SK-N-SH (cell line): ENCODE data around the gene LRMDA. TPM values are rescaled to one million over a fixed set of nuclear protein-coding genes. Genes with fewer than 3 reads are reported as not detected.

Source experiments
- CTCF ChIA-PET: fragments of 300-600, 350-600 bp; formaldehyde crosslinking; extraction: SDS; loops from one replicate; lab custom pipeline; 2021; lab: Yijun Ruan, JAX
- POLR2A ChIA-PET: fragments of 350-600 bp; sonication (Branson Sonifier 250); formaldehyde crosslinking; extraction: SDS; loops from one replicate; lab custom pipeline; 2020; ENCODE audit warnings: antibody characterized with exemption, inconsistent platforms; lab: Yijun Ruan, JAX
- DNase-seq: peaks from one replicate; pipeline ENCODE4 v3.0.0; 2012
- H2AFZ ChIP-seq: fragments of 200-600 bp; sonication (generic); 2 replicates; pipeline ENCODE4 v1.8.1; 2016; ENCODE audit warnings: antibody characterized with exemption, mild to moderate bottlenecking, low read depth
- H3F3A ChIP-seq: fragments of 200-600 bp; sonication (generic); replicated peaks from 2 replicates; pipeline ENCODE3; 2016; ENCODE audit warnings: antibody characterized with exemption, mild to moderate bottlenecking; ENCODE audit not compliant: insufficient read depth
- H3K27ac ChIP-seq, 2 experiments: fragments of 200-500 bp in 1 of 2; fragments of 200-600 bp in 1 of 2; sonication (Bioruptor generic) in 1 of 2; sonication (generic), shearing (Covaris generic) in 1 of 2; 2 replicates each; pipeline versions ENCODE4 v1.5.1 to v1.6.1; 2014 to 2016; ENCODE audit warnings: low read depth in 2 of 2, inconsistent platforms in 1 of 2, low read length in 1 of 2, mild to moderate bottlenecking in 1 of 2, mixed read lengths in 1 of 2
- H3K27me3 ChIP-seq: fragments of 200-600 bp; sonication (generic), shearing (Covaris generic); 2 replicates; pipeline ENCODE4 v1.6.1; 2016; ENCODE audit warnings: mixed run types; ENCODE audit not compliant: insufficient read depth
- H3K36me3 ChIP-seq, 2 experiments: fragments of 200-500 bp in 1 of 2; fragments of 200-600 bp in 1 of 2; sonication (Bioruptor generic) in 1 of 2; sonication (generic) in 1 of 2; replicated peaks in 1 of 2; 2 replicates each; pipeline versions ENCODE3 to v1.5.1; 2014 to 2016; ENCODE audit warnings: low read length in 1 of 2, mild to moderate bottlenecking in 1 of 2; ENCODE audit not compliant: insufficient read depth in 2 of 2, control insufficient read depth in 1 of 2
- H3K4me1 ChIP-seq, 2 experiments: fragments of 200-500 bp in 1 of 2; fragments of 200-600 bp in 1 of 2; sonication (Bioruptor generic) in 1 of 2; sonication (generic), shearing (Covaris generic) in 1 of 2; 2 replicates each; pipeline versions ENCODE4 v1.5.1 to v1.6.1; 2014 to 2016; ENCODE audit warnings: low read depth in 1 of 2, low read length in 1 of 2, mixed run types in 1 of 2; ENCODE audit not compliant: insufficient read depth in 2 of 2, control insufficient read depth in 1 of 2
- H3K4me2 ChIP-seq: fragments of 200-600 bp; sonication (generic), shearing (Covaris generic); 2 replicates; pipeline ENCODE4 v1.6.1; 2017; ENCODE audit warnings: mixed run types
- H3K4me3 ChIP-seq, 2 experiments: fragments of 200-500 bp in 1 of 2; fragments of 200-600 bp in 1 of 2; sonication (Bioruptor generic) in 1 of 2; sonication (generic), shearing (Covaris generic) in 1 of 2; 2 replicates each; pipeline versions ENCODE4 v1.5.1 to v1.8.1; 2014 to 2016; ENCODE audit warnings: low read depth in 2 of 2, inconsistent platforms in 1 of 2, low read length in 1 of 2, mild to moderate bottlenecking in 1 of 2, mixed read lengths in 1 of 2, moderate library complexity in 1 of 2
- H3K79me2 ChIP-seq: fragments of 200-600 bp; sonication (generic); 2 replicates; pipeline ENCODE4 v1.8.1; 2017; ENCODE audit warnings: mild to moderate bottlenecking; ENCODE audit not compliant: insufficient read depth
- H3K9ac ChIP-seq: fragments of 200-600 bp; sonication (generic); 2 replicates; pipeline ENCODE4 v1.6.1; 2017; ENCODE audit warnings: mixed run types
- H3K9me2 ChIP-seq: fragments of 200-600 bp; sonication (generic); 2 replicates; pipeline ENCODE4 v1.6.1; 2017; ENCODE audit warnings: mixed run types
- H3K9me3 ChIP-seq: fragments of 200-600 bp; sonication (generic); 2 replicates; pipeline ENCODE4 v1.6.1; 2017; ENCODE audit warnings: mixed run types, mild to moderate bottlenecking, moderate library complexity
- H4K20me1 ChIP-seq: fragments of 200-600 bp; sonication (generic); 2 replicates; pipeline ENCODE4 v1.6.1; 2017; ENCODE audit warnings: mild to moderate bottlenecking, mixed run types; ENCODE audit not compliant: insufficient read depth
- ELF1 ChIP-seq: IDR thresholded peaks from 2 replicates; pipeline ENCODE4 v1.4.0; 2012
- FOSL2 ChIP-seq: IDR thresholded peaks from 2 replicates; pipeline ENCODE4 v1.4.0; 2012; ENCODE audit warnings: low read depth, mild to moderate bottlenecking, moderate library complexity, borderline replicate concordance
- FOXM1 ChIP-seq: IDR thresholded peaks from 2 replicates; pipeline ENCODE4 v1.4.0; 2012; ENCODE audit warnings: low read depth, mild to moderate bottlenecking
- MEF2A ChIP-seq: IDR thresholded peaks from 2 replicates; pipeline ENCODE4 v1.4.0; 2012; ENCODE audit warnings: low read depth, borderline replicate concordance
- MXI1 ChIP-seq: IDR thresholded peaks from 2 replicates; pipeline ENCODE4 v1.6.1; 2012; ENCODE audit warnings: mild to moderate bottlenecking, low read depth, low read length, improper control_type of control experiment
- NFIC ChIP-seq: IDR thresholded peaks from 2 replicates; pipeline ENCODE4 v1.4.0; 2012; ENCODE audit warnings: borderline replicate concordance
- POLR2AphosphoS5 ChIP-seq: IDR thresholded peaks from 2 replicates; pipeline ENCODE4 v1.6.1; 2012; ENCODE audit warnings: low read depth, low read length
- RAD21 ChIP-seq: IDR thresholded peaks from 2 replicates; pipeline ENCODE4 v1.6.1; 2012; ENCODE audit warnings: mild to moderate bottlenecking, low read length
- SMC3 ChIP-seq: IDR thresholded peaks from 2 replicates; pipeline ENCODE4 v1.6.1; 2012; ENCODE audit warnings: low read depth, low read length, improper control_type of control experiment
- TAF1 ChIP-seq: IDR thresholded peaks from 2 replicates; pipeline ENCODE4 v1.6.1; 2012; ENCODE audit warnings: low read depth, mild to moderate bottlenecking, low read length, moderate library complexity, borderline replicate concordance
- TCF12 ChIP-seq: IDR thresholded peaks from 2 replicates; pipeline ENCODE4 v1.4.0; 2012
- YY1 ChIP-seq: IDR thresholded peaks from 2 replicates; pipeline ENCODE4 v1.4.0; 2012; ENCODE audit warnings: low read depth, mild to moderate bottlenecking
- WGBS: methylation state at CpG from one replicate; pipeline ENCODE4 v1.1.6; 2017; ENCODE audit warnings: low lambda C conversion rate; 5-methylcytosine and 5-hydroxymethylcytosine counted together
- polyA plus RNA-seq, 3 experiments: library from polyadenylated mRNA; depleted of rRNA; stranded (reverse); fragments of >200 nt; gene quantifications; 2 replicates each; pipeline ENCODE4 v1.2.3, GENCODE V29; 2012
- TF ChIP-seq, protein P1 (sequence below): IDR thresholded peaks from 2 replicates; pipeline ENCODE4 v1.4.0; 2012; ENCODE audit warnings: low read depth
- TF ChIP-seq, protein P2 (sequence below): IDR thresholded peaks from 2 replicates; pipeline ENCODE4 v1.4.0; 2012; ENCODE audit warnings: low read depth, borderline replicate concordance
- TF ChIP-seq, protein P3 (sequence below): fragments of 200-600 bp; sonication (generic); IDR thresholded peaks from 2 replicates; pipeline ENCODE4 v1.6.1; 2017; ENCODE audit warnings: antibody characterized with exemption, mild to moderate bottlenecking, moderate library complexity
- TF ChIP-seq, protein P4 (sequence below): fragments of 150-350 bp; IDR thresholded peaks from 2 replicates; pipeline ENCODE4 v1.6.1; 2017; ENCODE audit warnings: antibody characterized with exemption, low read length, low read depth, borderline replicate concordance

LRMDA gene
- polyA plus RNA-seq, 1 of the 3 experiments (the other 2 are of a cell fraction), result 0.95 TPM

DNA sequence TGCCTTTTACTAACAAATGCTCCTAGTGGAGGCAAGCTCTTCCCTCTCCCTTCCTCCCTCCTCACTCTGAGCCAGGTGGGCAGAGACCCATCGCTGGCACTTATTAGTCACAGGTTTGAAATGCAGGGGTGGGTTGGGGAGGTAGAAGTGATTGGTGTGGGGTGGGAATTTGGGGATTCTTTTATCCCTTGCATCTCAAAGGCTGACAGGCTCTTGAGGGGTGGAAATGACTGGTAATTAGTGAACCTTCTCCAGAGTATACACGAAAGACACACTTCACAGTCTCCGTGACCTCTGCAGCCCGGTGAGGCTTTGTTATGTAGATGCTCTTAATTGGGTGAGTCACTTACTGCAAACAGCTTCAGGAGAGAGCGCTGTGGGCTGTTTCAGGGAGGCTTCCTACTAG, 13.9 kb upstream of the LRMDA start:
- CTCF ChIA-PET, result interaction anchor here (0.7 to 1.7 kb wide), 4 partner anchors 11 to 592 kb away, joined by 3 to 5 read pairs (median 3); no protein-coding TSS in a partner anchor
- no peaks in the 10 kb centered on the region for H3K9me3 ChIP-seq
- no peaks in the 10 kb centered on the region for H4K20me1 ChIP-seq
- no peak overlapping the region for H2AFZ ChIP-seq
- no peaks in the 10 kb centered on the region; a peak in 1 of 4 replicates for H3K4me1 ChIP-seq
- no peaks in the 10 kb centered on the region for H3K27me3 ChIP-seq
- H3K79me2 ChIP-seq, result no peaks in the 10 kb centered on the region
- no peak overlapping the region for H3K9ac ChIP-seq
- no peaks in the 10 kb centered on the region for H3K36me3 ChIP-seq
- DNase-seq, result no peak
- no peak overlapping the region for H3K27ac ChIP-seq
- no peak overlapping the region for H3K4me2 ChIP-seq
- POLR2A ChIA-PET, result no interaction called here
- H3F3A ChIP-seq, result no peaks in the 10 kb centered on the region
- 55% methylated on average over 5 of the region's 5 CpGs for WGBS
- H3K4me3 ChIP-seq, result no peak overlapping the region
- TF ChIP-seq TAF1 (no peak), ELF1 (no peak), TCF12 (no peak), SMC3 (no peak), MEF2A (no peak), MXI1 (no peak), POLR2AphosphoS5 (no peak), NFIC (no peak), YY1 (no peak), FOXM1 (no peak), FOSL2 (no peak), RAD21 (no peak)
- TF ChIP-seq, protein P1, sequence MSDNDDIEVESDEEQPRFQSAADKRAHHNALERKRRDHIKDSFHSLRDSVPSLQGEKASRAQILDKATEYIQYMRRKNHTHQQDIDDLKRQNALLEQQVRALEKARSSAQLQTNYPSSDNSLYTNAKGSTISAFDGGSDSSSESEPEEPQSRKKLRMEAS, result no peak
- TF ChIP-seq, protein P2, sequence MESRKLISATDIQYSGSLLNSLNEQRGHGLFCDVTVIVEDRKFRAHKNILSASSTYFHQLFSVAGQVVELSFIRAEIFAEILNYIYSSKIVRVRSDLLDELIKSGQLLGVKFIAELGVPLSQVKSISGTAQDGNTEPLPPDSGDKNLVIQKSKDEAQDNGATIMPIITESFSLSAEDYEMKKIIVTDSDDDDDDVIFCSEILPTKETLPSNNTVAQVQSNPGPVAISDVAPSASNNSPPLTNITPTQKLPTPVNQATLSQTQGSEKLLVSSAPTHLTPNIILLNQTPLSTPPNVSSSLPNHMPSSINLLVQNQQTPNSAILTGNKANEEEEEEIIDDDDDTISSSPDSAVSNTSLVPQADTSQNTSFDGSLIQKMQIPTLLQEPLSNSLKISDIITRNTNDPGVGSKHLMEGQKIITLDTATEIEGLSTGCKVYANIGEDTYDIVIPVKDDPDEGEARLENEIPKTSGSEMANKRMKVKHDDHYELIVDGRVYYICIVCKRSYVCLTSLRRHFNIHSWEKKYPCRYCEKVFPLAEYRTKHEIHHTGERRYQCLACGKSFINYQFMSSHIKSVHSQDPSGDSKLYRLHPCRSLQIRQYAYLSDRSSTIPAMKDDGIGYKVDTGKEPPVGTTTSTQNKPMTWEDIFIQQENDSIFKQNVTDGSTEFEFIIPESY, result no peak
- TF ChIP-seq, protein P3, sequence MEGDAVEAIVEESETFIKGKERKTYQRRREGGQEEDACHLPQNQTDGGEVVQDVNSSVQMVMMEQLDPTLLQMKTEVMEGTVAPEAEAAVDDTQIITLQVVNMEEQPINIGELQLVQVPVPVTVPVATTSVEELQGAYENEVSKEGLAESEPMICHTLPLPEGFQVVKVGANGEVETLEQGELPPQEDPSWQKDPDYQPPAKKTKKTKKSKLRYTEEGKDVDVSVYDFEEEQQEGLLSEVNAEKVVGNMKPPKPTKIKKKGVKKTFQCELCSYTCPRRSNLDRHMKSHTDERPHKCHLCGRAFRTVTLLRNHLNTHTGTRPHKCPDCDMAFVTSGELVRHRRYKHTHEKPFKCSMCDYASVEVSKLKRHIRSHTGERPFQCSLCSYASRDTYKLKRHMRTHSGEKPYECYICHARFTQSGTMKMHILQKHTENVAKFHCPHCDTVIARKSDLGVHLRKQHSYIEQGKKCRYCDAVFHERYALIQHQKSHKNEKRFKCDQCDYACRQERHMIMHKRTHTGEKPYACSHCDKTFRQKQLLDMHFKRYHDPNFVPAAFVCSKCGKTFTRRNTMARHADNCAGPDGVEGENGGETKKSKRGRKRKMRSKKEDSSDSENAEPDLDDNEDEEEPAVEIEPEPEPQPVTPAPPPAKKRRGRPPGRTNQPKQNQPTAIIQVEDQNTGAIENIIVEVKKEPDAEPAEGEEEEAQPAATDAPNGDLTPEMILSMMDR, result no peak
- TF ChIP-seq, protein P4, sequence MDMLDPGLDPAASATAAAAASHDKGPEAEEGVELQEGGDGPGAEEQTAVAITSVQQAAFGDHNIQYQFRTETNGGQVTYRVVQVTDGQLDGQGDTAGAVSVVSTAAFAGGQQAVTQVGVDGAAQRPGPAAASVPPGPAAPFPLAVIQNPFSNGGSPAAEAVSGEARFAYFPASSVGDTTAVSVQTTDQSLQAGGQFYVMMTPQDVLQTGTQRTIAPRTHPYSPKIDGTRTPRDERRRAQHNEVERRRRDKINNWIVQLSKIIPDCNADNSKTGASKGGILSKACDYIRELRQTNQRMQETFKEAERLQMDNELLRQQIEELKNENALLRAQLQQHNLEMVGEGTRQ, result no peak
- TF ChIP-seq, all 33 proteins: peak for 0
- no peaks in the 10 kb centered on the region for H3K9me2 ChIP-seq
